CD4-positive, alpha-beta T cell (primary cell): ENCODE results near the gene PCDH9. TPM values are rescaled to one million over a fixed set of nuclear protein-coding genes. Genes with fewer than 3 reads are reported as not detected.

Experiments
- ATAC-seq: fragments of 200-7000 bp; cut with Tn5 transposase; one replicate; pipeline ENCODE4 v1.10.0; 2022; ENCODE audit warnings: mild to moderate bottlenecking; ENCODE audit not compliant: poor library complexity
- CTCF ChIA-PET: fragments of 350-600 bp; sonication (Branson Sonifier 250); formaldehyde crosslinking; loops from one replicate; lab custom pipeline; 2021; ENCODE audit warnings: antibody characterized with exemption, inconsistent platforms; lab: Charles Lee
- POLR2A ChIA-PET: fragments of 350-600 bp; sonication (Branson Sonifier 250); formaldehyde crosslinking; loops from one replicate; lab custom pipeline; 2021; ENCODE audit warnings: antibody characterized with exemption, inconsistent platforms; lab: Charles Lee
- DNase-seq, 14 experiments: peaks; one replicate each; pipeline ENCODE4 v3.0.0-alpha.2; 2013 to 2020; ENCODE audit warnings: mixed read lengths in 2 of 14
- H3K27ac ChIP-seq, 2 donors: one replicate each; pipeline versions ENCODE4 v1.5.1 to v1.7.0; 2013; ENCODE audit warnings: low read length in 2 of 2, low read depth in 1 of 2, mild to moderate bottlenecking in 1 of 2
- H3K27me3 ChIP-seq, 2 experiments: 1 replicate in 1 of 2; 2 replicates in 1 of 2; pipeline versions ENCODE4 v1.6.1 to v1.7.0; 2013; ENCODE audit warnings: low read length in 2 of 2, control low read depth in 1 of 2, mild to moderate bottlenecking in 1 of 2, moderate library complexity in 1 of 2; ENCODE audit not compliant: insufficient read depth in 2 of 2, control insufficient read depth in 1 of 2
- H3K36me3 ChIP-seq: one replicate; pipeline ENCODE4 v1.6.1; 2013; ENCODE audit warnings: low read length, control low read depth; ENCODE audit not compliant: insufficient read depth
- H3K4me1 ChIP-seq: one replicate; pipeline ENCODE4 v1.6.1; 2013; ENCODE audit warnings: low read length, control low read depth; ENCODE audit not compliant: insufficient read depth
- H3K4me3 ChIP-seq: one replicate; pipeline ENCODE4 v1.5.1; 2013; ENCODE audit warnings: mild to moderate bottlenecking, low read length, moderate library complexity
- H3K9me3 ChIP-seq, 2 experiments: 1 replicate in 1 of 2; 2 replicates in 1 of 2; pipeline versions ENCODE4 v1.6.1 to v1.7.0; 2013; ENCODE audit warnings: low read length in 2 of 2, mild to moderate bottlenecking in 2 of 2, control low read depth in 1 of 2, moderate library complexity in 1 of 2; ENCODE audit not compliant: control insufficient read depth in 1 of 2, insufficient read depth in 1 of 2
- H3K27ac Mint-ChIP-seq: one replicate; pipeline ENCODE4 v1.8.0; 2020; ENCODE audit warnings: mixed read lengths
- H3K27me3 Mint-ChIP-seq: one replicate; pipeline ENCODE4 v1.8.0; 2021; ENCODE audit warnings: mixed read lengths
- H3K36me3 Mint-ChIP-seq: one replicate; pipeline ENCODE4 v1.8.0; 2021; ENCODE audit warnings: low read depth, mixed read lengths
- H3K4me1 Mint-ChIP-seq: one replicate; pipeline ENCODE4 v1.8.0; 2021; ENCODE audit warnings: low read depth, mixed read lengths
- H3K4me3 Mint-ChIP-seq: one replicate; pipeline ENCODE4 v1.8.0; 2020; ENCODE audit warnings: mild to moderate bottlenecking, mixed read lengths
- H3K9me3 Mint-ChIP-seq: one replicate; pipeline ENCODE4 v1.8.0; 2020; ENCODE audit warnings: mixed read lengths
- intact Hi-C, 2 experiments: fragments of 100-400 bp; cut with DNase I in 1 of 2; cut with micrococcal nuclease in 1 of 2; formaldehyde crosslinking; loops; one replicate each; pipeline versions ENCODE4 v1.15.1 to v1.9.0; 2023 to 2025; cut with DNase I, micrococcal nuclease
- total RNA-seq, 174 experiments: library from RNA in 2 of 174; stranded (reverse) in 2 of 174; gene quantifications; one replicate each; pipeline ENCODE4 v1.2.3 and lab custom pipeline; 2021 to 2026
- TF ChIP-seq, protein P1 (sequence below): fragments of 200-600 bp; IDR thresholded peaks from one replicate; pipeline ENCODE4 v1.8.0; 2022; ENCODE audit warnings: antibody characterized with exemption, mild to moderate bottlenecking

The PCDH9 gene
- total RNA-seq, 2 experiments from 2014 or later: 0.08 to 0.19 TPM

DNA sequence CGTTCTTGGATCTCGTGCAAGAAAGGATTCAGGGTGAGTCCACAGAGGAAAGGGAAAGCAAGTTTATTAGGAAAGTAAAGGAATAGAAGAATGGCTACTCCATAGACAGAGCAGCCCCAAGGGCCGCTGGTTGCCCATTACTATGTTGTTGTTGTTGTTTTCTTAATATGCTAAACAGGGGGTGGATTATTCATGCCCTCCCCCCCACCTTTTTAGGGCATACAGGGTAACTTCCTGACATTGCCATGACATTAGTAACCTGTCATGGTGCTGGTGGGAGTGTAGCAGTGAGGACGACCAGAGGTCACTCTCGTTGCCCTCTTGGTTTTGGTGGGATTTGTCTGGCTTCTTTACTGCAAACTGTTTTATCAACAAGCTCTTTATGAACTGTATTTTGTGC lies 29.1 kb upstream of the PCDH9 start:
- POLR2A ChIA-PET: no interaction called here
- intact Hi-C loops: no loop called here
- no peaks in the 10 kb centered on the region for H3K27me3 ChIP-seq

GRCh38 chr13:67258482-67258881 lies 28.3 kb upstream of the PCDH9 start:
- no peaks in the 10 kb centered on the region for H3K4me1 ChIP-seq
- H3K27me3 ChIP-seq: no peaks in the 10 kb centered on the region
- Mint-ChIP-seq H3K36me3 (no peaks in the 10 kb centered on the region), H3K4me3 (no peak overlapping the region), H3K4me1 (no peaks in the 10 kb centered on the region), H3K27me3 (no peaks in the 10 kb centered on the region), H3K27ac (no peak overlapping the region), H3K9me3 (no peaks in the 10 kb centered on the region)
- intact Hi-C loops: no loop called here
- H3K27ac ChIP-seq: no peak overlapping the region
- CTCF ChIA-PET: no interaction called here
- DNase-seq (no peak), ATAC-seq (no peak)
- no peaks in the 10 kb centered on the region for H3K9me3 ChIP-seq
- H3K4me3 ChIP-seq: no peak overlapping the region
- POLR2A ChIA-PET: no interaction called here
- H3K36me3 ChIP-seq: no peaks in the 10 kb centered on the region
- TF ChIP-seq, protein P1, sequence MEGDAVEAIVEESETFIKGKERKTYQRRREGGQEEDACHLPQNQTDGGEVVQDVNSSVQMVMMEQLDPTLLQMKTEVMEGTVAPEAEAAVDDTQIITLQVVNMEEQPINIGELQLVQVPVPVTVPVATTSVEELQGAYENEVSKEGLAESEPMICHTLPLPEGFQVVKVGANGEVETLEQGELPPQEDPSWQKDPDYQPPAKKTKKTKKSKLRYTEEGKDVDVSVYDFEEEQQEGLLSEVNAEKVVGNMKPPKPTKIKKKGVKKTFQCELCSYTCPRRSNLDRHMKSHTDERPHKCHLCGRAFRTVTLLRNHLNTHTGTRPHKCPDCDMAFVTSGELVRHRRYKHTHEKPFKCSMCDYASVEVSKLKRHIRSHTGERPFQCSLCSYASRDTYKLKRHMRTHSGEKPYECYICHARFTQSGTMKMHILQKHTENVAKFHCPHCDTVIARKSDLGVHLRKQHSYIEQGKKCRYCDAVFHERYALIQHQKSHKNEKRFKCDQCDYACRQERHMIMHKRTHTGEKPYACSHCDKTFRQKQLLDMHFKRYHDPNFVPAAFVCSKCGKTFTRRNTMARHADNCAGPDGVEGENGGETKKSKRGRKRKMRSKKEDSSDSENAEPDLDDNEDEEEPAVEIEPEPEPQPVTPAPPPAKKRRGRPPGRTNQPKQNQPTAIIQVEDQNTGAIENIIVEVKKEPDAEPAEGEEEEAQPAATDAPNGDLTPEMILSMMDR: no peak

More for the DNA sequence above, 29.1 kb upstream of the PCDH9 start:
- TF ChIP-seq, protein P1: no peak
- H3K9me3 ChIP-seq: no peaks in the 10 kb centered on the region
- Mint-ChIP-seq H3K36me3 (no peaks in the 10 kb centered on the region), H3K4me1 (no peaks in the 10 kb centered on the region), H3K27me3 (no peaks in the 10 kb centered on the region), H3K9me3 (no peaks in the 10 kb centered on the region), H3K27ac (no peak overlapping the region), H3K4me3 (no peak overlapping the region)
- ATAC-seq (no peak), DNase-seq (no peak)
- CTCF ChIA-PET: no interaction called here
- no peaks in the 10 kb centered on the region for H3K36me3 ChIP-seq
- H3K4me3 ChIP-seq: no peak overlapping the region
- no peak overlapping the region for H3K27ac ChIP-seq
- no peaks in the 10 kb centered on the region for H3K4me1 ChIP-seq

DNA sequence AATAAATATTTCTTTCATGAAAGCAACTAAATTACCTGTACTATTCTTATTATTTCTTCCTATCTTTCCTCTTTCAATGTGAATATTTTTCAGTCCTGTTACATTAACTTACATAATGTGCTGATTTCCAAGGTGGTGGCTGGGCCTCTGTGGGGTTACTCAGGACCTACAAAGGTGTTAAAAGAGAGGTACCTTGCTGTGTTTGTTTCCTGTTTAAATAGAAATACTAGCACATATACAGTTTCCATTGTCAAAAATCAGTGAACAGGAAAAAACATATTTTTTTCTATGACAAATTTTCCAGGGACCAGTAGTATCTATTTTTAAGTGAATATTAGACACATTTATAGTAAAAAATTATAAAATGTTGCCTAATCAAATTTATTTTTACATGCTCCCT lies 8.7 kb upstream of the PCDH9 start:
- H3K27ac Mint-ChIP-seq: no peak overlapping the region
- H3K9me3 Mint-ChIP-seq: no peaks in the 10 kb centered on the region
- H3K4me3 ChIP-seq: no peak overlapping the region
- H3K27me3 Mint-ChIP-seq: no peaks in the 10 kb centered on the region
- H3K27me3 ChIP-seq: no peaks in the 10 kb centered on the region
- H3K9me3 ChIP-seq: no peaks in the 10 kb centered on the region
- no peaks in the 10 kb centered on the region for H3K36me3 ChIP-seq
- H3K4me3 Mint-ChIP-seq: no peak overlapping the region
- TF ChIP-seq, protein P1: no peak
- no peaks in the 10 kb centered on the region for H3K4me1 ChIP-seq
- H3K27ac ChIP-seq: no peak overlapping the region
- DNase-seq: no peak
- intact Hi-C loops: no loop called here
- no peaks in the 10 kb centered on the region for H3K36me3 Mint-ChIP-seq
- POLR2A ChIA-PET: no interaction called here
- CTCF ChIA-PET: no interaction called here
- no peak for ATAC-seq
- no peaks in the 10 kb centered on the region for H3K4me1 Mint-ChIP-seq
